GM23338 (cell line): ENCODE measurements around the gene ASPHD2.

Experiments used
- CTCF ChIP-seq, 2 experiments: fragments of 200-600 bp in 1 of 2; sonication (generic) in 1 of 2; conservative IDR thresholded peaks; 2 replicates each; pipeline versions ENCODE4 v1.5.1 to v1.6.1; 2016 to 2017; ENCODE audit warnings: antibody characterized with exemption in 2 of 2, low read depth in 2 of 2, mild to moderate bottlenecking in 2 of 2, moderate library complexity in 1 of 2
- EZH2 ChIP-seq: fragments of 200-600 bp; sonication (generic); IDR thresholded peaks from one replicate; pipeline ENCODE4 v1.8.0; 2017; ENCODE audit warnings: antibody characterized with exemption, mild to moderate bottlenecking, low read depth; ENCODE audit not compliant: unreplicated experiment

- TF ChIP-seq CTCF (conservative IDR thresholded peaks at IDR 0.05; ENCODE audit: low read depth in 2 of 2) (no peak), EZH2 (no peak)
Observed at GRCh38 chr22:26462051-26462450, 33.0 kb downstream of the ASPHD2 start.
